H9 (cell line): ENCODE data around the gene CSMD2. TPM values are rescaled to one million over a fixed set of nuclear protein-coding genes. Genes with fewer than 3 reads are reported as not detected.

Experiments used
- DNase-seq: peaks from one replicate; pipeline ENCODE4 v3.0.0-alpha.2; 2017
- H2AFZ ChIP-seq: one replicate; pipeline ENCODE4 v1.6.1; 2013; ENCODE audit warnings: mild to moderate bottlenecking, low read length, control low read depth, moderate library complexity
- H2AK5ac ChIP-seq: 2 replicates; pipeline ENCODE4 v1.6.1; 2013; ENCODE audit warnings: low read length, control low read depth, mixed read lengths; ENCODE audit not compliant: insufficient read length
- H2BK120ac ChIP-seq: one replicate; pipeline ENCODE4 v1.6.1; 2013; ENCODE audit warnings: low read depth, mild to moderate bottlenecking, low read length, control low read depth, inconsistent platforms; ENCODE audit not compliant: poor library complexity, severe bottlenecking
- H2BK12ac ChIP-seq: 2 replicates; pipeline ENCODE4 v1.6.1; 2013; ENCODE audit warnings: low read length, control low read depth, mixed read lengths, low read depth; ENCODE audit not compliant: insufficient read length
- H2BK15ac ChIP-seq: 2 replicates; pipeline ENCODE4 v1.6.1; 2013; ENCODE audit warnings: low read depth, low read length, control low read depth
- H2BK20ac ChIP-seq: one replicate; pipeline ENCODE4 v1.6.1; 2013; ENCODE audit warnings: low read depth, mild to moderate bottlenecking, low read length, control low read depth, inconsistent platforms; ENCODE audit not compliant: poor library complexity, severe bottlenecking
- H2BK5ac ChIP-seq: 2 replicates; pipeline ENCODE4 v1.6.1; 2013; ENCODE audit warnings: low read length, control low read depth, mixed read lengths; ENCODE audit not compliant: insufficient read length
- H3K14ac ChIP-seq: 2 replicates; pipeline ENCODE4 v1.6.1; 2013; ENCODE audit warnings: low read length, control low read depth; ENCODE audit not compliant: insufficient read depth
- H3K18ac ChIP-seq: 2 replicates; pipeline ENCODE4 v1.6.1; 2013; ENCODE audit warnings: low read depth, mild to moderate bottlenecking, mixed read lengths, low read length, control low read depth; ENCODE audit not compliant: insufficient read length
- H3K23ac ChIP-seq: 2 replicates; pipeline ENCODE4 v1.6.1; 2013; ENCODE audit warnings: low read length, control low read depth, mixed read lengths, low read depth; ENCODE audit not compliant: insufficient read length
- H3K23me2 ChIP-seq: 2 replicates; pipeline ENCODE4 v1.6.1; 2013; ENCODE audit warnings: low read depth, mild to moderate bottlenecking, mixed read lengths, low read length, control low read depth; ENCODE audit not compliant: insufficient read length, poor library complexity, severe bottlenecking
- H3K27ac ChIP-seq: 2 replicates; pipeline ENCODE4 v1.5.1; 2013; ENCODE audit warnings: low read length, control low read depth, mixed read lengths, low read depth; ENCODE audit not compliant: insufficient read length
- H3K27me3 ChIP-seq: 2 replicates; pipeline ENCODE4 v1.6.1; 2013; ENCODE audit warnings: low read length, control low read depth, inconsistent platforms; ENCODE audit not compliant: insufficient read depth
- H3K4ac ChIP-seq: 2 replicates; pipeline ENCODE4 v1.6.1; 2013; ENCODE audit warnings: low read depth, mild to moderate bottlenecking, control low read depth, inconsistent platforms, low read length, moderate library complexity
- H3K4me1 ChIP-seq: 2 replicates; pipeline ENCODE4 v1.6.1; 2013; ENCODE audit warnings: low read length, control low read depth, inconsistent platforms; ENCODE audit not compliant: insufficient read depth
- H3K4me2 ChIP-seq: 2 replicates; pipeline ENCODE4 v1.6.1; 2013; ENCODE audit warnings: low read length, control low read depth, mixed read lengths; ENCODE audit not compliant: insufficient read length, insufficient read depth
- H3K56ac ChIP-seq: 2 replicates; pipeline ENCODE4 v1.6.1; 2013; ENCODE audit warnings: low read depth, mild to moderate bottlenecking, mixed read lengths, low read length, control low read depth; ENCODE audit not compliant: insufficient read length
- H3K79me1 ChIP-seq: 2 replicates; pipeline ENCODE4 v1.6.1; 2013; ENCODE audit warnings: low read depth, mild to moderate bottlenecking, moderate library complexity, low read length, control low read depth, inconsistent platforms; ENCODE audit not compliant: insufficient read depth, poor library complexity, severe bottlenecking
- H3K79me2 ChIP-seq: 2 replicates; pipeline ENCODE4 v1.6.1; 2013; ENCODE audit warnings: low read length, control low read depth, inconsistent platforms; ENCODE audit not compliant: insufficient read depth
- H3K9ac ChIP-seq: 2 replicates; pipeline ENCODE4 v1.6.1; 2013; ENCODE audit warnings: low read length, control low read depth, mixed read lengths; ENCODE audit not compliant: insufficient read length; ENCODE audit errors: extremely low read depth
- H3K9me3 ChIP-seq: one replicate; pipeline ENCODE4 v1.6.1; 2013; ENCODE audit warnings: low read depth, low read length, inconsistent platforms; ENCODE audit not compliant: control insufficient read depth
- H3T11ph ChIP-seq: one replicate; pipeline ENCODE4 v1.6.1; 2013; ENCODE audit warnings: mild to moderate bottlenecking, low read length, control low read depth, inconsistent platforms
- H4K20me1 ChIP-seq: one replicate; pipeline ENCODE4 v1.6.1; 2013; ENCODE audit not compliant: control insufficient read depth, insufficient read length, insufficient read depth
- H4K5ac ChIP-seq: 2 replicates; pipeline ENCODE4 v1.6.1; 2013; ENCODE audit warnings: low read depth, mild to moderate bottlenecking, mixed read lengths, low read length, control low read depth; ENCODE audit not compliant: insufficient read length
- H4K8ac ChIP-seq: replicated peaks from 2 replicates; pipeline ENCODE4 v1.6.1; 2013; ENCODE audit warnings: low read length, control low read depth, mixed read lengths, low read depth; ENCODE audit not compliant: insufficient read length
- H4K91ac ChIP-seq: 2 replicates; pipeline ENCODE4 v1.6.1; 2013; ENCODE audit warnings: low read depth, mild to moderate bottlenecking, moderate library complexity, mixed read lengths, low read length, control low read depth; ENCODE audit not compliant: insufficient read length
- H3K27ac Mint-ChIP-seq, 3 experiments: 2 replicates in 2 of 3; 3 replicates in 1 of 3; pipeline ENCODE4 v1.8.0; 2020 to 2021; ENCODE audit warnings: mixed read lengths in 3 of 3, mild to moderate bottlenecking in 1 of 3, moderate library complexity in 1 of 3
- H3K27me3 Mint-ChIP-seq: 2 replicates; pipeline ENCODE4 v1.8.0; 2021; ENCODE audit warnings: low read depth, mild to moderate bottlenecking, moderate library complexity, mixed read lengths
- H3K36me3 Mint-ChIP-seq, 3 experiments: 2 replicates in 2 of 3; 3 replicates in 1 of 3; pipeline ENCODE4 v1.8.0; 2020 to 2021; ENCODE audit warnings: low read depth in 3 of 3, mixed read lengths in 3 of 3; ENCODE audit not compliant: insufficient read depth in 1 of 3
- H3K4me1 Mint-ChIP-seq, 2 experiments: 2 replicates each; pipeline ENCODE4 v1.8.0; 2020; ENCODE audit warnings: mixed read lengths in 2 of 2
- H3K4me3 Mint-ChIP-seq, 2 experiments: 2 replicates in 1 of 2; 3 replicates in 1 of 2; pipeline ENCODE4 v1.8.0; 2020 to 2021; ENCODE audit warnings: mild to moderate bottlenecking in 2 of 2, mixed read lengths in 2 of 2, moderate library complexity in 1 of 2
- H3K9me3 Mint-ChIP-seq, 2 experiments: 2 replicates in 1 of 2; 3 replicates in 1 of 2; pipeline ENCODE4 v1.8.0; 2020; ENCODE audit warnings: mild to moderate bottlenecking in 2 of 2, mixed read lengths in 2 of 2, moderate library complexity in 1 of 2
- CTCF ChIP-seq: fragments of 200-600 bp; sonication (generic); conservative IDR thresholded peaks from 3 replicates; pipeline ENCODE4 v1.8.0; 2021; ENCODE audit warnings: antibody characterized with exemption, mild to moderate bottlenecking
- WGBS: extraction: QIAGEN DNeasy Blood & Tissue Kit; methylation state at CpG from one replicate; pipeline ENCODE4 v1.1.7; 2013; ENCODE audit warnings: missing lambda C conversion rate, low lambda C conversion rate, mixed read lengths; ENCODE audit not compliant: insufficient read length; ENCODE audit errors: extremely low coverage; 5-methylcytosine and 5-hydroxymethylcytosine counted together
- total RNA-seq: library from RNA; stranded (reverse); gene quantifications from 2 replicates; pipeline ENCODE4 v1.2.1, GENCODE V29; 2021

CSMD2 gene
- total RNA-seq, 1 experiment from 2014 or later: 6.4 TPM

DNA sequence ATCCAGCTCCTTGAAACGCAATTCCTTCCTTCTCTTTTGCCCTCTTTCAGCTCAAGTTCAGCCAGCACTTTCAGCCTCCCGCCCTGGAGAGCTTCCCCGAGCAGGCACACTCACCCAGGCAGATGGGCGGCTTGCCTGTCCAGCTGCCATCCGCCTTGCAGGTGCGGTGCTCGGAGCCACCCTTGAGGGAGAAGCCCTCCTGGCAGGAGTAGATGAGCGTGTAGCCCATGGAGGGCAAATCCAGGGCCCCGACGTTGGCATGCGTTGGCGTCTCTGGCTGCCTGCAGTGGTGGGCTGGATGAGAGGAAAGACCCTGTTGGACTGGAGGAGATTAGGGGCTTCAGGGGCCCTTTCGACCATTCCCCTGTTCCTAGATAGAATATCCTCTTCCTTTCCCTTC, 632.1 kb downstream of the CSMD2 start:
- Histone ChIP-seq H3K14ac (no peak overlapping the region), H4K5ac (no peak overlapping the region)

More for the DNA sequence above, 632.1 kb downstream of the CSMD2 start:
- H3K4ac ChIP-seq: no peak overlapping the region
- Mint-ChIP-seq H3K9me3 (no peaks in the 10 kb centered on the region), H3K36me3 (peaks cover 0 to 14% (median 0%) of the 10 kb centered on the region in 3 experiments; a peak in 3 of 7 replicates), H3K4me1 (peaks cover 0 to 5% of the 10 kb centered on the region in 2 experiments; a peak in 1 of 4 replicates), H3K4me3 (no peak overlapping the region), H3K27me3 (peaks cover 5% of the 10 kb centered on the region), H3K27ac (no peak overlapping the region)
- no peaks in the 10 kb centered on the region; the same call in 1 of the 2 replicates for H3K27me3 ChIP-seq
- H4K8ac ChIP-seq: no peak overlapping the region
- H3K79me2 ChIP-seq: no peaks in the 10 kb centered on the region
- H3K79me1 ChIP-seq: no peaks in the 10 kb centered on the region
- H2BK120ac ChIP-seq: no peak overlapping the region
- no peaks in the 10 kb centered on the region for H4K20me1 ChIP-seq
- no peak overlapping the region for H3K18ac ChIP-seq
- no CpG with 5 or more reads among the region's 13 CpGs for WGBS
- no peak for DNase-seq
- H3K23me2 ChIP-seq: no peaks in the 10 kb centered on the region
- H2BK20ac ChIP-seq: no peak overlapping the region
- H3K4me2 ChIP-seq: no peak overlapping the region
- no peaks in the 10 kb centered on the region for H3K4me1 ChIP-seq
- H2BK15ac ChIP-seq: no peak overlapping the region
- no peak overlapping the region for H2AFZ ChIP-seq
- no peak overlapping the region for H3K56ac ChIP-seq
- H3K27ac ChIP-seq: no peak overlapping the region
- H3K9me3 ChIP-seq: no peaks in the 10 kb centered on the region
- TF ChIP-seq CTCF: no peak
- H2BK12ac ChIP-seq: no peak overlapping the region
- no peak overlapping the region for H2BK5ac ChIP-seq
- H3K23ac ChIP-seq: no peak overlapping the region
- no peak overlapping the region for H4K91ac ChIP-seq
- H3K9ac ChIP-seq: no peak overlapping the region
- no peak overlapping the region for H3T11ph ChIP-seq
- no peak overlapping the region for H2AK5ac ChIP-seq
